Vagina (tissue), 2 donors: ENCODE results near the gene DRGX.

ENCODE experiments used
- POLR2AphosphoS5 ChIP-seq, 2 donors: sonication (generic); formaldehyde crosslinking; IDR thresholded peaks; one replicate each; pipeline ENCODE4 v1.9.0; 2017; ENCODE audit warnings: antibody characterized with exemption in 2 of 2, mild to moderate bottlenecking in 2 of 2, low read depth in 1 of 2; ENCODE audit not compliant: insufficient read depth in 1 of 2
- TF ChIP-seq, protein P1 (sequence below), 3 experiments: fragments of 450-650 bp in 2 of 3; fragments of 200-600 bp in 1 of 3; sonication (generic) in 1 of 3; IDR thresholded peaks; one replicate each; pipeline ENCODE4 v1.5.1; 2017 to 2019; ENCODE audit warnings: antibody characterized with exemption in 3 of 3, mild to moderate bottlenecking in 2 of 3, moderate library complexity in 2 of 3

DNA sequence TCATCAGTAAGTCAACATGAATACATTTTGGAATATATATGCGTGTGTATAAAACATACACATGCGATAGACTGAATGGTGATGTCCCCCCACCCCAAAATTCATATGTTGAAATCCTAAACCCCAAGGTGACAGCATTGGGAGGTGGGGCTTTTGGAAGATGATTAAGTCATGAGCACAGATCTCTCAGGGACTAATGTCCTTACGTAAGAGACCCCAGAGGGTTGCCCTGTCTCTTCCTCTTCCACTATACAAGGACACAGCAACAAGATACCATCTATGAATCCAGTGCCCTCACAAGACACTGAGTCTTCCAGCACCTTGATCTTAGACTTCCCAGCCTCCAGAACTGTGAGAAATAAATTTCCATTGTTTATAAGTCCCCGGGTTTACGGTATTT, 22.5 kb downstream of the DRGX start:
- no peak for TF ChIP-seq POLR2AphosphoS5 (IDR thresholded peaks at IDR 0.05; ENCODE audit: insufficient read depth in 1 of 2, low read depth in 1 of 2)
- TF ChIP-seq, protein P1, sequence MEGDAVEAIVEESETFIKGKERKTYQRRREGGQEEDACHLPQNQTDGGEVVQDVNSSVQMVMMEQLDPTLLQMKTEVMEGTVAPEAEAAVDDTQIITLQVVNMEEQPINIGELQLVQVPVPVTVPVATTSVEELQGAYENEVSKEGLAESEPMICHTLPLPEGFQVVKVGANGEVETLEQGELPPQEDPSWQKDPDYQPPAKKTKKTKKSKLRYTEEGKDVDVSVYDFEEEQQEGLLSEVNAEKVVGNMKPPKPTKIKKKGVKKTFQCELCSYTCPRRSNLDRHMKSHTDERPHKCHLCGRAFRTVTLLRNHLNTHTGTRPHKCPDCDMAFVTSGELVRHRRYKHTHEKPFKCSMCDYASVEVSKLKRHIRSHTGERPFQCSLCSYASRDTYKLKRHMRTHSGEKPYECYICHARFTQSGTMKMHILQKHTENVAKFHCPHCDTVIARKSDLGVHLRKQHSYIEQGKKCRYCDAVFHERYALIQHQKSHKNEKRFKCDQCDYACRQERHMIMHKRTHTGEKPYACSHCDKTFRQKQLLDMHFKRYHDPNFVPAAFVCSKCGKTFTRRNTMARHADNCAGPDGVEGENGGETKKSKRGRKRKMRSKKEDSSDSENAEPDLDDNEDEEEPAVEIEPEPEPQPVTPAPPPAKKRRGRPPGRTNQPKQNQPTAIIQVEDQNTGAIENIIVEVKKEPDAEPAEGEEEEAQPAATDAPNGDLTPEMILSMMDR (IDR thresholded peaks at IDR 0.05) = no peak
